MM.1S (cell line): ENCODE measurements around the gene UGT3A2.

ENCODE experiments used
- CTCF ChIP-seq: fragments of 300-600 bp; sonication (generic); IDR thresholded peaks from 2 replicates; pipeline ENCODE4 v1.5.1; 2016; ENCODE audit warnings: antibody characterized with exemption, low read length, mixed read lengths
- EZH2 ChIP-seq: fragments of 300-600 bp; sonication (generic); optimal IDR thresholded peaks from 2 replicates; pipeline ENCODE3; 2017; ENCODE audit warnings: low read depth, mild to moderate bottlenecking, antibody characterized with exemption, low read length, mixed read lengths
- EZH2phosphoT487 ChIP-seq: fragments of 300-600 bp; sonication (generic); IDR thresholded peaks from 2 replicates; pipeline ENCODE4 v1.6.1; 2018; ENCODE audit warnings: antibody characterized with exemption, low read length

GRCh38 chr5:36073595-36074216 is 7.0 kb upstream of the UGT3A2 start:
- TF ChIP-seq CTCF (peak; percentile 79), EZH2 (no peak), EZH2phosphoT487 (no peak)
